Measurements from ENCODE around the gene TSPAN6. TPM values are rescaled to one million over a fixed set of nuclear protein-coding genes. Genes with fewer than 3 reads are reported as not detected.
A peak's percentile ranks its signal among the peaks of the same experiment; 100 is the strongest.

The TSPAN6 gene
- total RNA-seq, 1 experiment from 2014 or later, result 52.2 TPM

- peak; percentile 45 to 85 for DNase-seq
- H3K4me3 ChIP-seq, result peak overlapping the region; percentile 6; the same call in 1 of the 2 replicates
- H3K36me3 ChIP-seq (ENCODE audit: low read depth), result peaks cover 16% of the 10 kb centered on the region
- intact Hi-C loops (cut with micrococcal nuclease; ENCODE audit: unreplicated experiment), result no loop called here
- H3K9me3 ChIP-seq (ENCODE audit: insufficient read depth, low read depth), result no peaks in the 10 kb centered on the region
- no peaks in the 10 kb centered on the region for H3K27me3 ChIP-seq (ENCODE audit: insufficient read depth, low read depth)
- no peaks in the 10 kb centered on the region for H3K9me2 ChIP-seq (ENCODE audit: insufficient read depth)
- ChIA-PET CTCF (interaction anchor here (1.1 kb wide), 1 partner anchor 28 kb away, joined by 3 read pairs; no protein-coding TSS in a partner anchor), POLR2A (ENCODE audit: unreplicated experiment) (no interaction called here)
- no peak for TF ChIP-seq CTCF (conservative IDR thresholded peaks at IDR 0.05)
- no peak for TF ChIP-seq EZH2 (IDR thresholded peaks at IDR 0.05; ENCODE audit: low read depth)
- peaks cover 51% of the 10 kb centered on the region for H3F3A ChIP-seq (ENCODE audit: insufficient read depth, low read depth)
- peaks cover 54% of the 10 kb centered on the region for H3K4me1 ChIP-seq (replicated peaks; ENCODE audit: insufficient read depth)
- no TSS peak for BruUV-seq (replicated peaks)
- H4K20me1 ChIP-seq (ENCODE audit: insufficient read depth), result no peaks in the 10 kb centered on the region
- peak overlapping the region; percentile 88 for H3K4me2 ChIP-seq
- peaks cover 31% of the 10 kb centered on the region for H3K79me2 ChIP-seq (ENCODE audit: low read depth)
- H3K27ac ChIP-seq, result peak overlapping the region; percentile 94
- no peak overlapping the region for H2AFZ ChIP-seq
Observed at GRCh38 chrX:100642290-100642689, 5.7 kb upstream of the TSPAN6 start.

- DNase-seq, result no peak
- Histone ChIP-seq H3K27ac (no peak overlapping the region), H3K4me3 (peak overlapping the region; percentile 83), H3F3A (ENCODE audit: insufficient read depth, low read depth) (no peaks in the 10 kb centered on the region), H2AFZ (peak overlapping the region; percentile 93), H3K9me3 (ENCODE audit: insufficient read depth, low read depth) (no peaks in the 10 kb centered on the region), H3K36me3 (ENCODE audit: low read depth) (no peaks in the 10 kb centered on the region), H3K79me2 (ENCODE audit: low read depth) (peaks cover 12% of the 10 kb centered on the region), H3K4me2 (peak overlapping the region; percentile 91), H3K9me2 (ENCODE audit: insufficient read depth) (no peaks in the 10 kb centered on the region), H3K27me3 (ENCODE audit: insufficient read depth, low read depth) (no peaks in the 10 kb centered on the region), H4K20me1 (ENCODE audit: insufficient read depth) (no peaks in the 10 kb centered on the region), H3K4me1 (replicated peaks; ENCODE audit: insufficient read depth) (peaks cover 20% of the 10 kb centered on the region)
- ChIA-PET POLR2A (ENCODE audit: unreplicated experiment) (interaction anchor here (0.6 kb wide), 1 partner anchor 13 kb away, joined by 3 read pairs; no protein-coding TSS in a partner anchor), CTCF (interaction anchor here (2.5 kb wide), 1 partner anchor 21 kb away, joined by 10 read pairs; no protein-coding TSS in a partner anchor)
- TF ChIP-seq EZH2 (IDR thresholded peaks at IDR 0.05; ENCODE audit: low read depth), result no peak
- TF ChIP-seq CTCF (conservative IDR thresholded peaks at IDR 0.05), result no peak
- BruUV-seq (replicated peaks), result no TSS peak
- intact Hi-C loops (cut with micrococcal nuclease; ENCODE audit: unreplicated experiment), result no loop called here
Observed at GRCh38 chrX:100635989-100636320, 651 bp downstream of the TSPAN6 start.

GRCh38 chrX:100635040-100635439, 1.6 kb downstream of the TSPAN6 start:
- peak overlapping the region; percentile 91 for H3K4me2 ChIP-seq
- POLR2A ChIA-PET (ENCODE audit: unreplicated experiment), result no interaction called here

More at GRCh38 chrX:100635040-100635439, 1.6 kb downstream of the TSPAN6 start:
- H3K27ac ChIP-seq, result no peak overlapping the region
- intact Hi-C loops (cut with micrococcal nuclease; ENCODE audit: unreplicated experiment), result no loop called here
- H3K9me2 ChIP-seq (ENCODE audit: insufficient read depth), result no peaks in the 10 kb centered on the region
- TF ChIP-seq CTCF (conservative IDR thresholded peaks at IDR 0.05) (no peak), EZH2 (IDR thresholded peaks at IDR 0.05; ENCODE audit: low read depth) (no peak)
- H3K79me2 ChIP-seq (ENCODE audit: low read depth), result peaks cover 12% of the 10 kb centered on the region
- no TSS peak for BruUV-seq (replicated peaks)
- H2AFZ ChIP-seq, result no peak overlapping the region
- H3K9me3 ChIP-seq (ENCODE audit: insufficient read depth, low read depth), result no peaks in the 10 kb centered on the region
- no peaks in the 10 kb centered on the region for H3K36me3 ChIP-seq (ENCODE audit: low read depth)
- H4K20me1 ChIP-seq (ENCODE audit: insufficient read depth), result no peaks in the 10 kb centered on the region
- no peaks in the 10 kb centered on the region for H3F3A ChIP-seq (ENCODE audit: insufficient read depth, low read depth)
- DNase-seq, result no peak
- no peaks in the 10 kb centered on the region for H3K27me3 ChIP-seq (ENCODE audit: insufficient read depth, low read depth)
- CTCF ChIA-PET, result interaction anchor here (0.7 kb wide), 1 partner anchor 16 kb away, joined by 4 read pairs; no protein-coding TSS in a partner anchor
- H3K4me3 ChIP-seq, result peak overlapping the region; percentile 83; the same call in 1 of the 2 replicates
- peaks cover 18% of the 10 kb centered on the region for H3K4me1 ChIP-seq (replicated peaks; ENCODE audit: insufficient read depth)

Data from PC-9 (cell line).